Measurements from ENCODE around the gene ANKIB1.
A peak's percentile ranks its signal among the peaks of the same experiment; 100 is the strongest.
"Not testable (repeated sequence)": the region's sequence is repeated elsewhere in the genome, so short reads cannot be mapped to it uniquely, and the experiment has no call there.

Gene ANKIB1

GRCh38 chr7:92245487-92246359, at the start of gene ANKIB1, which contains the start of gene KRIT1:
ANKIB1 (plus strand) TSS chr7:92245974; CDS start chr7:92294979, 49,005 bp downstream.
KRIT1 (minus strand) TSS chr7:92245914; CDS start chr7:92242135, 3,779 bp downstream.
- peak; percentile 88 to 97 (median 95) for DNase-seq

GRCh38 chr7:92200791-92201190, 45.0 kb upstream of the ANKIB1 start:
- peak in 1 of 3 experiments; percentile 19 for DNase-seq

GRCh38 chr7:92205987-92206386, 39.8 kb upstream of the ANKIB1 start:
- DNase-seq, result no peak

GRCh38 chr7:92206672-92207071, 39.1 kb upstream of the ANKIB1 start:
- DNase-seq, result no peak

GRCh38 chr7:92221766-92222165, 24.0 kb upstream of the ANKIB1 start:
- DNase-seq, result no peak

GRCh38 chr7:92226981-92227380, 18.8 kb upstream of the ANKIB1 start:
- DNase-seq, result no peak

- no peak for DNase-seq
Measured at GRCh38 chr7:92228100-92228499, 17.7 kb upstream of the ANKIB1 start.

- DNase-seq, result no peak
Measured at GRCh38 chr7:92228742-92229141, 17.0 kb upstream of the ANKIB1 start.

GRCh38 chr7:92230547-92230946, 15.2 kb upstream of the ANKIB1 start:
- no peak for DNase-seq

- no peak for DNase-seq
Measured at GRCh38 chr7:92242972-92243371, 2.8 kb upstream of the ANKIB1 start.

- DNase-seq, result peak in 2 of 3 experiments; percentile 70 to 72
Measured at GRCh38 chr7:92244808-92245486, 827 bp upstream of the ANKIB1 start.

GRCh38 chr7:92246360-92247101, 757 bp downstream of the ANKIB1 start:
- peak in 1 of 3 experiments; percentile 28 for DNase-seq

- no peak for DNase-seq
Measured at GRCh38 chr7:92250603-92251002, 4.8 kb downstream of the ANKIB1 start.

- DNase-seq, result no peak
Measured at GRCh38 chr7:92251181-92251580, 5.4 kb downstream of the ANKIB1 start.

- no peak for DNase-seq
Measured at GRCh38 chr7:92253251-92253650, 7.5 kb downstream of the ANKIB1 start.

- not testable (repeated sequence) for DNase-seq
Measured at GRCh38 chr7:92254800-92255199, 9.0 kb downstream of the ANKIB1 start.

- no peak for DNase-seq
Measured at GRCh38 chr7:92255308-92255707, 9.5 kb downstream of the ANKIB1 start.

- DNase-seq, result no peak
Measured at GRCh38 chr7:92259062-92259461, 13.3 kb downstream of the ANKIB1 start.

GRCh38 chr7:92259610-92260247, 14.0 kb downstream of the ANKIB1 start:
- no peak for DNase-seq

GRCh38 chr7:92260248-92260781, 14.5 kb downstream of the ANKIB1 start:
- no peak for DNase-seq

GRCh38 chr7:92266415-92267241, 20.9 kb downstream of the ANKIB1 start:
- peak in 1 of 3 experiments; percentile 11 for DNase-seq
